ENCODE results near the gene SLC24A3.

Gene SLC24A3

GRCh38 chr20:19368351-19368750, 155.9 kb downstream of the SLC24A3 start:
- Histone ChIP-seq H3K23ac (ENCODE audit: low read length) (no peak overlapping the region), H3K9me3 (ENCODE audit: insufficient read depth, low read depth, low read length) (no peaks in the 10 kb centered on the region), H2AK5ac (ENCODE audit: low read length) (no peak overlapping the region), H2BK5ac (ENCODE audit: low read depth, low read length, poor library complexity) (no peak overlapping the region), H4K91ac (ENCODE audit: low read depth, low read length) (no peak overlapping the region), H2BK120ac (ENCODE audit: insufficient read depth, low read length, poor library complexity) (no peak overlapping the region), H3K79me1 (ENCODE audit: low read length) (no peaks in the 10 kb centered on the region), H3K79me2 (ENCODE audit: control insufficient read depth, insufficient read depth, low read length, poor library complexity) (no peaks in the 10 kb centered on the region), H3K27ac (ENCODE audit: low read depth, low read length) (no peak overlapping the region), H3K36me3 (ENCODE audit: control insufficient read depth in 1 of 2, insufficient read depth in 2 of 2, low read length in 2 of 2) (no peaks in the 10 kb centered on the region), H4K8ac (ENCODE audit: low read depth, low read length) (no peak overlapping the region), H3K27me3 (ENCODE audit: insufficient read depth, low read length) (no peaks in the 10 kb centered on the region), H3K9ac (ENCODE audit: low read length) (no peak overlapping the region), H3K18ac (ENCODE audit: low read length) (no peak overlapping the region), H2AFZ (ENCODE audit: insufficient read depth, low read length, poor library complexity) (no peak overlapping the region), H3K4me3 (ENCODE audit: low read depth, low read length) (no peak overlapping the region), H4K12ac (ENCODE audit: low read depth, low read length) (no peak overlapping the region), H3K4me2 (ENCODE audit: low read length) (no peak overlapping the region), H3K4ac (ENCODE audit: low read depth, low read length) (no peak overlapping the region), H3K14ac (ENCODE audit: low read length) (no peak overlapping the region), H2BK12ac (ENCODE audit: low read length) (no peak overlapping the region), H3K4me1 (ENCODE audit: control insufficient read depth in 1 of 2, insufficient read depth in 2 of 2, low read length in 2 of 2) (no peaks in the 10 kb centered on the region)
- WGBS (ENCODE audit: extremely low coverage, insufficient coverage, insufficient read length), result no CpG with 5 or more reads among the region's 3 CpGs
- DNase-seq, result no peak

- Histone ChIP-seq H3K4me3 (ENCODE audit: low read depth, low read length) (no peak overlapping the region), H3K36me3 (ENCODE audit: control insufficient read depth in 1 of 2, insufficient read depth in 2 of 2, low read length in 2 of 2) (no peaks in the 10 kb centered on the region), H2AK5ac (ENCODE audit: low read length) (no peak overlapping the region), H3K4me2 (ENCODE audit: low read length) (no peak overlapping the region), H3K79me2 (ENCODE audit: control insufficient read depth, insufficient read depth, low read length, poor library complexity) (no peaks in the 10 kb centered on the region), H3K14ac (ENCODE audit: low read length) (no peak overlapping the region), H3K4ac (ENCODE audit: low read depth, low read length) (no peak overlapping the region), H2BK12ac (ENCODE audit: low read length) (no peak overlapping the region), H3K27ac (ENCODE audit: low read depth, low read length) (no peak overlapping the region), H2BK120ac (ENCODE audit: insufficient read depth, low read length, poor library complexity) (no peak overlapping the region), H3K27me3 (ENCODE audit: insufficient read depth, low read length) (no peaks in the 10 kb centered on the region), H4K12ac (ENCODE audit: low read depth, low read length) (no peak overlapping the region), H2AFZ (ENCODE audit: insufficient read depth, low read length, poor library complexity) (no peak overlapping the region), H3K23ac (ENCODE audit: low read length) (no peak overlapping the region), H3K9me3 (ENCODE audit: insufficient read depth, low read depth, low read length) (no peaks in the 10 kb centered on the region), H4K91ac (ENCODE audit: low read depth, low read length) (no peak overlapping the region), H3K18ac (ENCODE audit: low read length) (no peak overlapping the region), H3K9ac (ENCODE audit: low read length) (no peak overlapping the region), H3K79me1 (ENCODE audit: low read length) (no peaks in the 10 kb centered on the region), H2BK5ac (ENCODE audit: low read depth, low read length, poor library complexity) (no peak overlapping the region), H4K8ac (ENCODE audit: low read depth, low read length) (no peak overlapping the region), H3K4me1 (ENCODE audit: control insufficient read depth in 1 of 2, insufficient read depth in 2 of 2, low read length in 2 of 2) (peaks cover 0 to 3% of the 10 kb centered on the region in 2 experiments)
- DNase-seq, result no peak
- WGBS (ENCODE audit: extremely low coverage, insufficient coverage, insufficient read length), result no CpG with 5 or more reads among the region's 6 CpGs
These were observed 157.9 kb downstream of the SLC24A3 start for GRCh38 chr20:19370076-19371075.

- H3K79me1 ChIP-seq (ENCODE audit: low read length), result no peaks in the 10 kb centered on the region
These were observed 158.7 kb downstream of the SLC24A3 start for GRCh38 chr20:19371112-19371511.

GRCh38 chr20:19374216-19374615, 161.8 kb downstream of the SLC24A3 start:
- no peak overlapping the region for H2BK12ac ChIP-seq (ENCODE audit: low read length)
- no peaks in the 10 kb centered on the region for H3K27me3 ChIP-seq (ENCODE audit: insufficient read depth, low read length)
- no peak overlapping the region for H4K91ac ChIP-seq (ENCODE audit: low read depth, low read length)
- no peak overlapping the region for H2BK5ac ChIP-seq (ENCODE audit: low read depth, low read length, poor library complexity)
- H2AK5ac ChIP-seq (ENCODE audit: low read length), result no peak overlapping the region
- no peak overlapping the region for H3K14ac ChIP-seq (ENCODE audit: low read length)
- H2AFZ ChIP-seq (ENCODE audit: insufficient read depth, low read length, poor library complexity), result no peak overlapping the region
- no peak overlapping the region for H3K27ac ChIP-seq (ENCODE audit: low read depth, low read length)
- H4K8ac ChIP-seq (ENCODE audit: low read depth, low read length), result no peak overlapping the region
- H3K4me1 ChIP-seq (ENCODE audit: control insufficient read depth in 1 of 2, insufficient read depth in 2 of 2, low read length in 2 of 2), result peaks cover 0 to 3% of the 10 kb centered on the region in 2 experiments
- H3K4me2 ChIP-seq (ENCODE audit: low read length), result no peak overlapping the region
- no peaks in the 10 kb centered on the region for H3K9me3 ChIP-seq (ENCODE audit: insufficient read depth, low read depth, low read length)
- no peaks in the 10 kb centered on the region for H3K79me2 ChIP-seq (ENCODE audit: control insufficient read depth, insufficient read depth, low read length, poor library complexity)
- no peak overlapping the region for H3K4ac ChIP-seq (ENCODE audit: low read depth, low read length)
- no peak for DNase-seq
- H3K4me3 ChIP-seq (ENCODE audit: low read depth, low read length), result no peak overlapping the region
- no peak overlapping the region for H3K9ac ChIP-seq (ENCODE audit: low read length)
- no peaks in the 10 kb centered on the region for H3K36me3 ChIP-seq (ENCODE audit: control insufficient read depth in 1 of 2, insufficient read depth in 2 of 2, low read length in 2 of 2)
- no CpG with 5 or more reads among the region's 3 CpGs for WGBS (ENCODE audit: extremely low coverage, insufficient coverage, insufficient read length)
- H4K12ac ChIP-seq (ENCODE audit: low read depth, low read length), result no peak overlapping the region
- no peak overlapping the region for H3K18ac ChIP-seq (ENCODE audit: low read length)
- H3K23ac ChIP-seq (ENCODE audit: low read length), result no peak overlapping the region
- no peaks in the 10 kb centered on the region for H3K79me1 ChIP-seq (ENCODE audit: low read length)
- no peak overlapping the region for H2BK120ac ChIP-seq (ENCODE audit: insufficient read depth, low read length, poor library complexity)

More at GRCh38 chr20:19371112-19371511, 158.7 kb downstream of the SLC24A3 start:
- H3K4me2 ChIP-seq (ENCODE audit: low read length), result no peak overlapping the region
- H4K12ac ChIP-seq (ENCODE audit: low read depth, low read length), result no peak overlapping the region
- no peak overlapping the region for H3K4ac ChIP-seq (ENCODE audit: low read depth, low read length)
- H3K4me3 ChIP-seq (ENCODE audit: low read depth, low read length), result no peak overlapping the region
- no peak overlapping the region for H2BK5ac ChIP-seq (ENCODE audit: low read depth, low read length, poor library complexity)
- H3K27ac ChIP-seq (ENCODE audit: low read depth, low read length), result no peak overlapping the region
- H3K79me2 ChIP-seq (ENCODE audit: control insufficient read depth, insufficient read depth, low read length, poor library complexity), result no peaks in the 10 kb centered on the region
- H3K36me3 ChIP-seq (ENCODE audit: control insufficient read depth in 1 of 2, insufficient read depth in 2 of 2, low read length in 2 of 2), result no peaks in the 10 kb centered on the region
- no peak overlapping the region for H4K91ac ChIP-seq (ENCODE audit: low read depth, low read length)
- no peak overlapping the region for H3K9ac ChIP-seq (ENCODE audit: low read length)
- H2AK5ac ChIP-seq (ENCODE audit: low read length), result no peak overlapping the region
- no peak overlapping the region for H3K18ac ChIP-seq (ENCODE audit: low read length)
- no peak overlapping the region for H2BK120ac ChIP-seq (ENCODE audit: insufficient read depth, low read length, poor library complexity)
- H4K8ac ChIP-seq (ENCODE audit: low read depth, low read length), result no peak overlapping the region
- H2AFZ ChIP-seq (ENCODE audit: insufficient read depth, low read length, poor library complexity), result no peak overlapping the region
- H3K23ac ChIP-seq (ENCODE audit: low read length), result no peak overlapping the region
- no peak for DNase-seq
- H2BK12ac ChIP-seq (ENCODE audit: low read length), result no peak overlapping the region
- H3K27me3 ChIP-seq (ENCODE audit: insufficient read depth, low read length), result no peaks in the 10 kb centered on the region
- WGBS (ENCODE audit: extremely low coverage, insufficient coverage, insufficient read length), result no CpG with 5 or more reads among the region's 1 CpG
- no peak overlapping the region for H3K14ac ChIP-seq (ENCODE audit: low read length)
- H3K9me3 ChIP-seq (ENCODE audit: insufficient read depth, low read depth, low read length), result no peaks in the 10 kb centered on the region
- H3K4me1 ChIP-seq (ENCODE audit: control insufficient read depth in 1 of 2, insufficient read depth in 2 of 2, low read length in 2 of 2), result peaks cover 0 to 3% of the 10 kb centered on the region in 2 experiments
